Rectal smooth muscle tissue (tissue), 1 donor: Measurements from ENCODE around the gene PTPRD.

Source experiments
- H3K27ac ChIP-seq: one replicate; pipeline ENCODE4 v1.7.0; 2013; ENCODE audit warnings: low read depth, low read length, inconsistent platforms
- H3K27me3 ChIP-seq: one replicate; pipeline ENCODE4 v1.7.0; 2013; ENCODE audit warnings: low read length; ENCODE audit not compliant: control insufficient read depth, insufficient read depth
- H3K36me3 ChIP-seq: one replicate; pipeline ENCODE4 v1.7.0; 2013; ENCODE audit warnings: low read length; ENCODE audit not compliant: control insufficient read depth, insufficient read depth
- H3K4me1 ChIP-seq: one replicate; pipeline ENCODE4 v1.7.0; 2013; ENCODE audit warnings: low read length; ENCODE audit not compliant: control insufficient read depth, insufficient read depth
- H3K4me3 ChIP-seq: one replicate; pipeline ENCODE4 v1.7.0; 2013; ENCODE audit warnings: low read length
- H3K9ac ChIP-seq: one replicate; pipeline ENCODE4 v1.7.0; 2013; ENCODE audit warnings: low read length

The PTPRD gene

GRCh38 chr9:8571643-8572042, 2041.2 kb downstream of the PTPRD start:
- Histone ChIP-seq H3K4me1 (no peaks in the 10 kb centered on the region), H3K36me3 (no peaks in the 10 kb centered on the region), H3K4me3 (no peak overlapping the region), H3K27ac (no peak overlapping the region), H3K27me3 (no peaks in the 10 kb centered on the region), H3K9ac (no peak overlapping the region)

GRCh38 chr9:8570776-8571175, 2042.0 kb downstream of the PTPRD start:
- Histone ChIP-seq H3K9ac (no peak overlapping the region), H3K36me3 (no peaks in the 10 kb centered on the region), H3K27me3 (no peaks in the 10 kb centered on the region), H3K4me1 (no peaks in the 10 kb centered on the region), H3K4me3 (no peak overlapping the region), H3K27ac (no peak overlapping the region)

GRCh38 chr9:8569823-8570222, 2043.0 kb downstream of the PTPRD start:
- no peaks in the 10 kb centered on the region for H3K27me3 ChIP-seq
- no peak overlapping the region for H3K27ac ChIP-seq
- no peak overlapping the region for H3K4me3 ChIP-seq
- no peaks in the 10 kb centered on the region for H3K4me1 ChIP-seq
- no peak overlapping the region for H3K9ac ChIP-seq
- H3K36me3 ChIP-seq: no peaks in the 10 kb centered on the region

DNA sequence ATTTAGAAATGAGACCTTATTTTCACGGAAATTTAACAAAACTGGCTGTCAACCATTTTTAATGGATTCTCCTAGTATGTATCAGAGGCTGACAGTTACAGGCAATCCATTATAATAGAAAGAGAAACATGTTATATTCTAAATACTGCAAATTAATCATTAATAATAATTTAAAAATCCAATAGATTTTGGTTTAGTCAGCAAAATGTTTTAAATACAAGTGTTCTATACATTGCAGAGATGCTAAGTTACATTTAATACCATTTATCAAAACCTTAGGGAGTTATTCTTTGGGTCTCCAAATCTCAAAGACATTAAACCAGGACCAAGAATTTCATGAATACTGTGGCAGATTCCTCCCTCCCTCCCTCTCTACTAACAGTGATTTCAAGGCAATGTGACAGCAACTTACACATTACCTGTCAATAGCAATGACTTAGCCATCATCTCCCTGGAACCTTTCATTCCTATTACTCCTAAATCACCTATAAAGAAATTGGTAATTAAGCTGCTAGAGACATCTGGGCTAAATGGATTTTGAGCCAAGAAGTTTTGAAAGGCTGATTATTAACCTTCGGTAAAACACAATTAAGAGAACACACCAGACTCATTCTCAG, 2044.7 kb downstream of the PTPRD start:
- Histone ChIP-seq H3K36me3 (no peaks in the 10 kb centered on the region), H3K4me1 (no peaks in the 10 kb centered on the region), H3K27ac (no peak overlapping the region), H3K27me3 (no peaks in the 10 kb centered on the region), H3K4me3 (no peak overlapping the region), H3K9ac (no peak overlapping the region)

GRCh38 chr9:8564960-8565359, 2047.8 kb downstream of the PTPRD start:
- no peak overlapping the region for H3K4me3 ChIP-seq
- H3K27me3 ChIP-seq: no peaks in the 10 kb centered on the region
- H3K27ac ChIP-seq: no peak overlapping the region
- no peaks in the 10 kb centered on the region for H3K4me1 ChIP-seq
- no peaks in the 10 kb centered on the region for H3K36me3 ChIP-seq
- no peak overlapping the region for H3K9ac ChIP-seq

DNA sequence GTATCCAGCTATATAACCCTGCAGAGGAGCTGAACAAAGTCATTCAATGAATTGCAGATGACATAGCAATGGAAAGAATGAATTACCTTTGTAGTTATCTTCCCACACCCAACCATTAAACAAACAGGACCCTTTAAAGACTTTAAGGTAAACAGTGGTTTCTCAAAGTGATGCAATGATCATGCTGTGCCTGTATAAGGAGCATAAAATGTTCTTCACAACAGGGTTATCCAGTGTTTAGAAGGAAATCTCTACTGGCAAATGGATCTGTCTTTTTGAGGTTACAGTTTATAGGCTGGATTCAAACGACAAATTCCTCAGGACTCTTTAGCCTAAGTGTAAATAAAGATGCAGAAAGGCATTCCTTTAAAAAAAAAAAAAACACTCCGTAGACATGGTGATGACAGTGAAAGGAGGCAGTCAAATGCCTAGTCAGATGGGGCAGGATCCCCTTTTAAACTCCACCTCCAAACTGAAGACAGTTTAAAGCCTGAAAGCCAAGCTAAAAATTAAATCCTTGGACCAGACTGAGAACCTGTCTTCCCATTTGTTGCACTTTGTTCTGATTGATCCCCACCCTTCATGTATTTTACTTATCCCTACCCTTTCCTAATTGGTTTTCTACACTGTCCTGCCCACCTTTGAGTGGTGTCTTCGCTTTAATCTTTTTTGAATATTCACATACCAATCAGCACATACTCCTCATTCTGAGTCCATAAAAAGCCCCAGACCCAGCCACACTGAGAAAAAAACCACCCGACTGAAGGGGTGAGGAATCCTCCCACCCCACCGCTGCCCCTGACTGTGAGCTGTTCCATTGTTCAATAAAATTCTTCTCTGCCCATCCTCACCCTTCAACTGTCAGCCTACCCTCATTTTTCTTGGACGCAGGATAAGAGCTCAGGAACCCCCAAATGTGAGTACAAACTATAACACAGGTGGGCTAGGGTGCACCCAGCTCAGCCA, 2052.0 kb downstream of the PTPRD start:
- no peak overlapping the region for H3K9ac ChIP-seq
- no peaks in the 10 kb centered on the region for H3K36me3 ChIP-seq
- H3K4me1 ChIP-seq: no peaks in the 10 kb centered on the region
- no peak overlapping the region for H3K4me3 ChIP-seq
- H3K27ac ChIP-seq: no peak overlapping the region
- no peaks in the 10 kb centered on the region for H3K27me3 ChIP-seq

DNA sequence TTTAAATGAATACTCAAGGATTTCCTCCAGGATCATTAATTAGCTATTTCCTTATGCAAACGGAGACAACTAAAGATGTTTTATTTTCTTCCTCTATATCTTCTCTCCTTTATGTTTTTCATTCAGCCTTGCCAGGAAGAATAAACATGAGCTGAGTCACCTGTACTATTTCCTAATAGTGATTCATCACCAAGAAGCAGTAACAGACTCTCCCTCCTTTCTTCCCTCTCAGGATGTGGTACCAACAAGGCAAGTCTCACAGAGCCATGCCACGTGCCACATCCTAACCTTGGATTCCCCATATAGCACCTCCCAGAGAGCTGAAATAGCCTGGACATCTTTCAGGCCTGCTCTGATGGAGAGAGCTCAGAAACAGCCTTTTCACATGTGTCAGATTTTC, 2054.6 kb downstream of the PTPRD start:
- Histone ChIP-seq H3K36me3 (no peaks in the 10 kb centered on the region), H3K4me1 (no peaks in the 10 kb centered on the region), H3K27ac (no peak overlapping the region), H3K27me3 (no peaks in the 10 kb centered on the region), H3K9ac (no peak overlapping the region), H3K4me3 (no peak overlapping the region)

DNA sequence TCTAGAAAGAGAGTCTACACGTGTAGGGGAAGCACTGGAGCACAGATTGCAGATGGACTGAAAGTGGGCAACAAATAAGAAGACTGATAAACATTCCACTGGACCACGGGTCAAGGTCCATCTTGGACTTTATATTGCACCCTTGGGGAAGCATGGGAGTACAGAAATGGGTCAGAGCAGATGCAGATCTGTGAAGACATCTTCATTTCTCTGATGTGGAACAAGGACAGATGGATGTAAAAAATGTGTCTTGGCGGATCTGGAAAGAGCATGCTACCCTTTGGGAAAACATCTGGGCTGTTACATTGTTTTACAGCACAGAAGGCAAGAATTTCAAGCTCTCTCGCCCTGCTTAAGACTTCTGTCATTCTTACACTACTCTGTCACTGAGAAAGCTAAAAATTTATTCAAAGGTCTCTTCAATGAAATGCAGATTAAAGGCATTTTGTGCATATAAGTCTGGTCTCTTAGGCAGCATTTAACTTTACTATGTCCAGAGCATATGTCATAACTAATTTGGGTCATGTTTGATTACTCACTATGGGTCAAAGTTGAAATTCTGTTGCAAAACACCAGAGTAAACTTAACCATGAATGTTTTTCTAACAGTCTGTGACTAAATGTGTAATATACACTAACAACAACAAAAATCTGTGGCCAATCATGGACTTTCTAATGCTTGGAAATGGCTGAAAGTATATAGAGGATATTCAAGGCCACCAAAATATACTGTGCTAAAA, 2056.9 kb downstream of the PTPRD start:
- Histone ChIP-seq H3K27ac (no peak overlapping the region), H3K4me1 (no peaks in the 10 kb centered on the region), H3K4me3 (no peak overlapping the region), H3K9ac (no peak overlapping the region), H3K36me3 (no peaks in the 10 kb centered on the region), H3K27me3 (no peaks in the 10 kb centered on the region)

DNA sequence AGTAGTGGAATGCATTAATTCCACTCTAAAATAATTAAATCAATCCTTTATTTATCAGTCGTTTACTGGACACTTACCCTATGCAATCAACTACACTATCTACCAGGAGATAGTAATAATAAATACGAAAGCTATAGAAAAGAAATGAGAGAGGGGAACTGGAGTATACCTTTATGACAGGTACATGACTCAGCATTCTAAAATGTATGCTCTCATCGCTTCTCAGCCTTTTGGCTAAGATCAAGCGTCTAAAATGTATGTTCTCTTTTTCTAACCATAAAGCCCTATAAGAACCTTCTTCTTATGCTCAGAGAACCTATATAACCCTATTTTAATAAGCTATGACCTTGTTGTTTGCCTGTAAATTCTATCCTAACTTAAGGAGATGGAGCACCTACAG, 2059.4 kb downstream of the PTPRD start:
- H3K4me3 ChIP-seq: no peak overlapping the region

GRCh38 chr9:8552732-8553131, 2060.1 kb downstream of the PTPRD start:
- Histone ChIP-seq H3K4me1 (no peaks in the 10 kb centered on the region), H3K36me3 (no peaks in the 10 kb centered on the region), H3K27ac (no peak overlapping the region), H3K27me3 (no peaks in the 10 kb centered on the region), H3K9ac (no peak overlapping the region), H3K4me3 (no peak overlapping the region)

More for the DNA sequence above, 2059.4 kb downstream of the PTPRD start:
- H3K27me3 ChIP-seq: no peaks in the 10 kb centered on the region
- no peaks in the 10 kb centered on the region for H3K4me1 ChIP-seq
- no peaks in the 10 kb centered on the region for H3K36me3 ChIP-seq
- H3K27ac ChIP-seq: no peak overlapping the region
- H3K9ac ChIP-seq: no peak overlapping the region

DNA sequence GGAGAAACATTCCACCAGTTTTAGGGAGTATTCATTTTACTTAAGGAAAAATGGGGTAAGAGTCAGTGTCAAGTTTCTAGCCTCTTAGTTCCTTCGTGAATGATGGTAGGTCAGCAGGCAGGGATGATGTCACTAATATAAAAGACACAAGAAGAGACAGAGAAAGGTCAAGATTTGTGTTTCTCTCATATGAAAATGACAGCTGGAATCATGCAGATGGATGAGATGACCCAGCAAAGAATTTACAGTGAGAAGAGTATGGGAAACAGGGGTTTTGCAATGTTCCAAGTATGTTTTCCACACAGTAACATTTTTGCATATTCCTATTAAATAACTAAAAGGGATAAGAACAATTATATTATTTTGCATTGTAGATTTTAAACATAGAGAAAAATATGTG, 2063.6 kb downstream of the PTPRD start:
- no peaks in the 10 kb centered on the region for H3K36me3 ChIP-seq
- no peaks in the 10 kb centered on the region for H3K27me3 ChIP-seq
- no peak overlapping the region for H3K27ac ChIP-seq
- no peak overlapping the region for H3K4me3 ChIP-seq
- H3K4me1 ChIP-seq: no peaks in the 10 kb centered on the region
- no peak overlapping the region for H3K9ac ChIP-seq

DNA sequence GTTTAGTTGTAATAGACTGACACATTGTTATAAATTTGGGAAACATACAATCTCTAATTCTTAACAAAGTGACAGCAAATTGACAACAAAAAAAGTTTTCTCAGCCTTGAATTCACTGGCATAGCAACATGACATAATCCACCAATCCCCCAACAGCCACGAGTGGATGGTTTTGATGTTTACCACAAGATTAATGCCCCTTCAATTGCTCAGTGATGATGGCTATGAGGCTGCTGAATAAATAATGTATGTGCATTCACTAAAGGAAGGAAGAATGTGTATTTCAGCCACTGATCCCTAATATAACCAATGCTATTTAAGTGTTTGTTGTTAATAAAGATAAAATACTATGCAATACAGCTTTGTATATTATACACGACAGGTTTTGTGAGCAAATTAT, 2069.6 kb downstream of the PTPRD start:
- Histone ChIP-seq H3K27ac (no peak overlapping the region), H3K9ac (no peak overlapping the region), H3K27me3 (no peaks in the 10 kb centered on the region), H3K4me1 (no peaks in the 10 kb centered on the region), H3K4me3 (no peak overlapping the region), H3K36me3 (no peaks in the 10 kb centered on the region)
